Measurements from ENCODE around the gene RNU6-9. TPM values are rescaled to one million over a fixed set of nuclear protein-coding genes. Genes with fewer than 3 reads are reported as not detected.
A peak's percentile ranks its signal among the peaks of the same experiment; 100 is the strongest.

The RNU6-9 gene
- not detected for total RNA-seq (2021; ENCODE audit: unreplicated experiment)
- polyA plus RNA-seq (2012; ENCODE audit: insufficient read length): not detected
- percentile 46 among the genes with signal in this experiment for Bru-seq, nascent RNA
- percentile 43 among the genes with signal in this experiment for BruChase-seq, experiment 1, labeled RNA remaining after a 2-hour chase
- percentile 47 among the genes with signal in this experiment for BruChase-seq, experiment 2, labeled RNA remaining after a 6-hour chase
- long read RNA-seq: 0 reads

DNA sequence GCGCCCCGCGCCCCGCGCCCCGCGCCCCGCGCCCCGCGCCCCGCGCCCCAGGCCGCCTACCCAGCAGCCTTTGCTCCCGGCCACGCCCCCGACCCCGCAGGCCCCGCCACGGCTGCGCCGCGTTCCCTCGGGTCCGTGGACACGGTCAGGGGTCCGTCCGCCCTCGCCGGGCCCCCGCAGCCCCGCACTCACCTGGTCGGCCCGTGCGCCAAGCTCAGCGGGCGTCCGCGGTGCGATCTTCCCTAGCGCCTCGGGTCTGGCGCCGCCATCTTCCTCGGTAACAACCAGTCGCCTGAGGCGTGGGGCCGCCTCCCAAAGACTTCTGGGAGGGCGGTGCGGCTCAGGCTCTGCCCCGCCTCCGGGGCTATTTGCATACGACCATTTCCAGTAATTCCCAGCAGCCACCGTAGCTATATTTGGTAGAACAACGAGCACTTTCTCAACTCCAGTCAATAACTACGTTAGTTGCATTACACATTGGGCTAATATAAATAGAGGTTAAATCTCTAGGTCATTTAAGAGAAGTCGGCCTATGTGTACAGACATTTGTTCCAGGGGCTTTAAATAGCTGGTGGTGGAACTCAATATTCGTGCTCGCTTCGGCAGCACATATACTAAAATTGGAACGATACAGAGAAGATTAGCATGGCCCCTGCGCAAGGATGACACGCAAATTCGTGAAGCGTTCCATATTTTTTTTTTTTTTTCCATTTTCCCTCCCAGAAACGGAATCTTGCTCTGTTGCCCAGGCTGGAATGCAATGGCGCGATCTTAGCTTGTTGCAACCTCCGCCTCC is at the start of gene RNU6-9, which contains the start of gene MED16:
TSS of gene RNU6-9 (plus strand) at position 591 of the 796 bp plus-strand sequence.
TSS of gene MED16 (minus strand) at position 294 of the 796 bp plus-strand sequence. CDS start 2,056 bp downstream, outside the sequence.
- peak within 1 kb of the TSS; percentile 62 for H3K4me3 ChIP-seq (ENCODE audit: low read depth in 2 of 2, low read length in 2 of 2)
- intact Hi-C loops (cut with micrococcal nuclease; ENCODE audit: unreplicated experiment): no loop called here
- no peaks in the 10 kb centered on the region for H3K9me3 ChIP-seq (ENCODE audit: control insufficient read depth, insufficient read depth, low read depth, low read length)
- no peaks in the 10 kb centered on the region for H3K36me3 ChIP-seq (ENCODE audit: control insufficient read depth, insufficient read depth, low read length)
- ChIA-PET POLR2A (no interaction called here), CTCF (interaction anchor here (0.5 kb wide), 1 partner anchor 23 kb away, joined by 3 read pairs; no protein-coding TSS in a partner anchor)
- H3K4me1 ChIP-seq (ENCODE audit: control insufficient read depth, insufficient read depth, low read length): no peaks in the 10 kb centered on the region
- in situ Hi-C loops (cut with HindIII; ENCODE audit: low pct_unique_long_range_greater_than_20kb, low sequenced_read_pairs): no loop called here
- no peak for TF ChIP-seq SIN3A (IDR thresholded peaks at IDR 0.05; ENCODE audit: borderline replicate concordance, insufficient read depth, low read depth, low read length)
- TF ChIP-seq, protein P1, sequence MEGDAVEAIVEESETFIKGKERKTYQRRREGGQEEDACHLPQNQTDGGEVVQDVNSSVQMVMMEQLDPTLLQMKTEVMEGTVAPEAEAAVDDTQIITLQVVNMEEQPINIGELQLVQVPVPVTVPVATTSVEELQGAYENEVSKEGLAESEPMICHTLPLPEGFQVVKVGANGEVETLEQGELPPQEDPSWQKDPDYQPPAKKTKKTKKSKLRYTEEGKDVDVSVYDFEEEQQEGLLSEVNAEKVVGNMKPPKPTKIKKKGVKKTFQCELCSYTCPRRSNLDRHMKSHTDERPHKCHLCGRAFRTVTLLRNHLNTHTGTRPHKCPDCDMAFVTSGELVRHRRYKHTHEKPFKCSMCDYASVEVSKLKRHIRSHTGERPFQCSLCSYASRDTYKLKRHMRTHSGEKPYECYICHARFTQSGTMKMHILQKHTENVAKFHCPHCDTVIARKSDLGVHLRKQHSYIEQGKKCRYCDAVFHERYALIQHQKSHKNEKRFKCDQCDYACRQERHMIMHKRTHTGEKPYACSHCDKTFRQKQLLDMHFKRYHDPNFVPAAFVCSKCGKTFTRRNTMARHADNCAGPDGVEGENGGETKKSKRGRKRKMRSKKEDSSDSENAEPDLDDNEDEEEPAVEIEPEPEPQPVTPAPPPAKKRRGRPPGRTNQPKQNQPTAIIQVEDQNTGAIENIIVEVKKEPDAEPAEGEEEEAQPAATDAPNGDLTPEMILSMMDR (IDR thresholded peaks at IDR 0.05): no peak
- TF ChIP-seq, protein P2, sequence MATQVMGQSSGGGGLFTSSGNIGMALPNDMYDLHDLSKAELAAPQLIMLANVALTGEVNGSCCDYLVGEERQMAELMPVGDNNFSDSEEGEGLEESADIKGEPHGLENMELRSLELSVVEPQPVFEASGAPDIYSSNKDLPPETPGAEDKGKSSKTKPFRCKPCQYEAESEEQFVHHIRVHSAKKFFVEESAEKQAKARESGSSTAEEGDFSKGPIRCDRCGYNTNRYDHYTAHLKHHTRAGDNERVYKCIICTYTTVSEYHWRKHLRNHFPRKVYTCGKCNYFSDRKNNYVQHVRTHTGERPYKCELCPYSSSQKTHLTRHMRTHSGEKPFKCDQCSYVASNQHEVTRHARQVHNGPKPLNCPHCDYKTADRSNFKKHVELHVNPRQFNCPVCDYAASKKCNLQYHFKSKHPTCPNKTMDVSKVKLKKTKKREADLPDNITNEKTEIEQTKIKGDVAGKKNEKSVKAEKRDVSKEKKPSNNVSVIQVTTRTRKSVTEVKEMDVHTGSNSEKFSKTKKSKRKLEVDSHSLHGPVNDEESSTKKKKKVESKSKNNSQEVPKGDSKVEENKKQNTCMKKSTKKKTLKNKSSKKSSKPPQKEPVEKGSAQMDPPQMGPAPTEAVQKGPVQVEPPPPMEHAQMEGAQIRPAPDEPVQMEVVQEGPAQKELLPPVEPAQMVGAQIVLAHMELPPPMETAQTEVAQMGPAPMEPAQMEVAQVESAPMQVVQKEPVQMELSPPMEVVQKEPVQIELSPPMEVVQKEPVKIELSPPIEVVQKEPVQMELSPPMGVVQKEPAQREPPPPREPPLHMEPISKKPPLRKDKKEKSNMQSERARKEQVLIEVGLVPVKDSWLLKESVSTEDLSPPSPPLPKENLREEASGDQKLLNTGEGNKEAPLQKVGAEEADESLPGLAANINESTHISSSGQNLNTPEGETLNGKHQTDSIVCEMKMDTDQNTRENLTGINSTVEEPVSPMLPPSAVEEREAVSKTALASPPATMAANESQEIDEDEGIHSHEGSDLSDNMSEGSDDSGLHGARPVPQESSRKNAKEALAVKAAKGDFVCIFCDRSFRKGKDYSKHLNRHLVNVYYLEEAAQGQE (IDR thresholded peaks at IDR 0.05; ENCODE audit: insufficient read depth in 1 of 2, low read depth in 2 of 2, low read length in 1 of 2): no peak
- ATAC-seq (peak; percentile 94), DNase-seq (ENCODE audit: low read depth, low spot score) (peak; percentile 52)
- peak within 1 kb of the TSS; percentile 93 for H3K27ac ChIP-seq (ENCODE audit: low read length)
- BruUV-seq (replicated peaks): no TSS peak
- H3K27me3 ChIP-seq (ENCODE audit: control insufficient read depth, insufficient read depth, low read length): no peaks in the 10 kb centered on the region

DNA sequence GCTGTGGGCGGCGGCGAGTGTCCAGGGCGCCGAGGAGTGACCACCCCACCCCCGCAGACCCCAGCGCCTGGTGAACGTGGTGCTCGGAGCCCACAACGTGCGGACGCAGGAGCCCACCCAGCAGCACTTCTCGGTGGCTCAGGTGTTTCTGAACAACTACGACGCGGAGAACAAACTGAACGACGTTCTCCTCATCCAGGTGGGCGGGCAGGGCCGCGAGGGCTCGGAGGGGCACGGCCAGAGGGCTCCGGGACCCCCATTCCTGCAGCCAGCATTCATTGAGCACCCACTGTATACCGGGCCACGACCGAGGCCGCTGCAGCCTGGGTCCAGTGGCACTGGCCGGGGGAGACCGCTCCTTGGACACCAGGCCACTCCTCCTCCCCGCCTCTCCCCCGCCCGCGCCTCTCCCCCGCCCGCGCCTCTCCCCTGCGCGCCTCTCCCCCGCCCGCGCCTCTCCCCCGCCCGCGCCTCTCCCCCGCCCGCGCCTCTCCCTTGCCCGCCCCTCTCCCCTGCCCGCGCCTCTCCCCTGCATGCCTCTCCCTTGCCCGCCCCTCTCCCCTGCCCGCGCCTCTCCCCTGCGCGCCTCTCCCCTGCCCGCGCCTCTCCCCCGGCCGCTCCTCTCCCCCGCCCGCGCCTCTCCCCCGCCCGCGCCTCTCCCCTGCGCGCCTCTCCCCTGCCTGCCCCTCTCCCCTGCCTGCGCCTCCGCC is 49.3 kb upstream of the RNU6-9 start:
- no peak for DNase-seq (ENCODE audit: low read depth, low spot score)
- Histone ChIP-seq H3K9me3 (ENCODE audit: control insufficient read depth, insufficient read depth, low read depth, low read length) (no peaks in the 10 kb centered on the region), H3K27me3 (ENCODE audit: control insufficient read depth, insufficient read depth, low read length) (no peaks in the 10 kb centered on the region), H3K4me3 (ENCODE audit: low read depth in 2 of 2, low read length in 2 of 2) (peak overlapping the region; percentile 30 to 45), H3K27ac (ENCODE audit: low read length) (no peak overlapping the region), H3K36me3 (ENCODE audit: control insufficient read depth, insufficient read depth, low read length) (no peaks in the 10 kb centered on the region), H3K4me1 (ENCODE audit: control insufficient read depth, insufficient read depth, low read length) (peaks cover 4% of the 10 kb centered on the region; the same call in 1 of the 2 replicates)
- CTCF ChIA-PET: no interaction called here
- intact Hi-C loops (cut with micrococcal nuclease; ENCODE audit: unreplicated experiment): no loop called here
- no peak; the same call in 1 of the 2 replicates for ATAC-seq
- TF ChIP-seq, protein P2 (IDR thresholded peaks at IDR 0.05; ENCODE audit: insufficient read depth in 1 of 2, low read depth in 2 of 2, low read length in 1 of 2): no peak
- TF ChIP-seq SIN3A (IDR thresholded peaks at IDR 0.05; ENCODE audit: borderline replicate concordance, insufficient read depth, low read depth, low read length) (no peak), POLR2AphosphoS5 (IDR thresholded peaks at IDR 0.05; ENCODE audit: low read depth, low read length) (no peak)
- POLR2A ChIA-PET: no interaction called here
- no TSS peak for BruUV-seq (replicated peaks)
- in situ Hi-C loops (cut with HindIII; ENCODE audit: low pct_unique_long_range_greater_than_20kb, low sequenced_read_pairs): no loop called here
